Activated CD8-positive, alpha-beta memory T cell treated with anti-CD3 and anti-CD28 coated beads, Interleukin-2, amount 50 U/mL, for 48 hours (primary cell): ENCODE data around the gene DMRTB1.

Experiments used
- DNase-seq: peaks from one replicate; pipeline ENCODE4 v3.0.0-alpha.2; 2020

Gene DMRTB1

GRCh38 chr1:53465023-53465957 is 6.1 kb downstream of the DMRTB1 start:
- DNase-seq: no peak

DNA sequence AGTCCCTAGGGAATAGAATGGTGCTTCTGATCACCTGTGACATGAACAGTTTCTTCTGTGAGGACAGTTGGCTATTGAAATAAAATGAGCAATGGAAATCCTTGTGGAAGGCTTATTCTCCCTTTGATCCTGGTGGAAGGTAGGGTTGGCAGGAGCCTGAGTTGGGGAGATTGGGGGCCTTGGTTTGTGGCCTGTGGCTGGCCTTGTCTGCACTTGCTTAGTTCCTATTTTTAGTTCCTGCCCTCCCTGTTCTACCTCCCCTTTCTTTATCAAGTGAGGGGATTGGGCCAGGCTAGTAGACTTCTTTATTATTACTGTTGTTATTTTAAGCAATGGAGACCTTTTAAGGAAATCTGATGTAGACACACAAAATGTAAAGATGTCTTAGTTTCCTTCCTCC is 8.2 kb downstream of the DMRTB1 start:
- no peak for DNase-seq

GRCh38 chr1:53468374-53468773 is 9.2 kb downstream of the DMRTB1 start:
- no peak for DNase-seq

- no peak for DNase-seq
Observed at GRCh38 chr1:53469373-53469772, 10.2 kb downstream of the DMRTB1 start.

DNA sequence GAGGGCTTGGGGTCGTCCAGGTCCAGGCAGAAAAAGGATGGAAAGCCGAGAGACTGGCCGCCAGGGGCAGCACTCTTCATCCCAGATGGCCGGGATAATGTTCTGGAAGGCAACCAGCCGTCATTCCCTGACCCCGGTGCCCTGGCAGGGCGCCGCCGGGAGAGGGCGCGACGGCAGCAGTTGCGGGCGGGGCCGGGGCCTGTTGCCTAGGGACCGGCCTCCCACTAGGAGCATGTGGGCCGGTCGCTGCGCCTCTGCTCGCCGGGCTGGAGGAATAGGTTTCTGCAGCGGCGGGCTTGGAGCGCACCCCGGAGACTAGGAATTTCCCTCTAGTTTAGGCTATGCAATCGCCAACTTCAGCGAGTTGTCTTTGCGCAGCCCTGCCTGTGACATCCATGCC is 11.0 kb downstream of the DMRTB1 start:
- DNase-seq: no peak

DNA sequence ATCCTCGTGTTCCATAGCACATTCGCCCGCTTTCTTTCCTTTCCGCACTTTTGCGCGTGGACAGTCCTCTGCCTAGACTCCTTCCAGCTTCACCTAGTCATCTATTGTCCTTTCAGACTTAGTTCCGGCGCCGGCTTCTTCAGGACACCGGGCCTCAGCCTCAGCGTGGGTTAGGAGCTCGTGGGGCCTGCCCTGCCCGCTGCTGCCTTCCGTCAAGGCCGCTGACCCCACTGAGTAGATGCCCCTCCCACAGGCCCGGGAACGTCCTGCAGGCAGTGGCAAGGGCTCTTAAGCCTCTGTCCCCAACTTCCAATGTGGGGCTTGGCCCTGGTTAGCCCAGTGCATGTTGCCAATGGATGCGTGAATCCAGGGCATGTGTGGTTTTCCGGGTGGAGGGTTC is 11.4 kb downstream of the DMRTB1 start:
- DNase-seq: no peak

GRCh38 chr1:53471000-53471399 is 11.8 kb downstream of the DMRTB1 start:
- no peak for DNase-seq

DNA sequence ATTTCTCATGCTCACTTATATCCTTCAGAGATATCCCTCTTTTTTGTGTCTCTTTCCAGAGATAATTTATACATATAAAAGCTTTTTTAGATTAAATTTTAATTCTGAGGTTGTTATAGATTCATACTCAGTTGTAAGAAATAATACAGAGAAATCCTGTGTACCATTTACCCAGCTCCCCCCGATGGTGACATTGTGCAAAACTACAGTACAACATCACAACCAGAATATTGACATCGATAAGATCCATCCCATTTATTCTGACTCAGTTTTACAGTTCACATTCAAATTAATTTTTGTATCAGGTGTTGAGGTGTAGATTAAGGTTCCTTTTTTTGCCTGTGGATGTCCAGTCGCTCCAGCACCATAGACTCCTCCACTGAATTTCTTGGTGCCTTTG is 14.3 kb downstream of the DMRTB1 start:
- no peak for DNase-seq

DNA sequence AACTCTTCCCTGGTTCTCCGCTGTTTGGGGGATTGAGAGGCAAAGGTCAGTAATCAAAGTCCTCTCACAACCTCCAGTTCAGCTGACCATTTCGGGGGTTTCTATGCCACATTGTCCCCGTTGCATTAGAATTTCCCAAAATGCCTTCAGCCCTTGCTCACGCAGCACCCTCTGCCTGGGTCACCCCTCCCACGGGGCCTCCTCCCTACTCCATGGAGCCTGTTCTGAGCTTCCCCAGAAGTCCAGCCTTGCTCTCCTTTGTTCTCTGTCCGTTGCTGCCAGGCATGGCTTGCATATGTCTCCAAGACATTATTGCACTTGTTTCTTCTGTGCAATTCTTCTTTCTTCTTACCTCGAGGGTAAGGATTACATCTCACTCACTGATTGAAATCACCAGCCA is 16.5 kb downstream of the DMRTB1 start:
- no peak for DNase-seq

DNA sequence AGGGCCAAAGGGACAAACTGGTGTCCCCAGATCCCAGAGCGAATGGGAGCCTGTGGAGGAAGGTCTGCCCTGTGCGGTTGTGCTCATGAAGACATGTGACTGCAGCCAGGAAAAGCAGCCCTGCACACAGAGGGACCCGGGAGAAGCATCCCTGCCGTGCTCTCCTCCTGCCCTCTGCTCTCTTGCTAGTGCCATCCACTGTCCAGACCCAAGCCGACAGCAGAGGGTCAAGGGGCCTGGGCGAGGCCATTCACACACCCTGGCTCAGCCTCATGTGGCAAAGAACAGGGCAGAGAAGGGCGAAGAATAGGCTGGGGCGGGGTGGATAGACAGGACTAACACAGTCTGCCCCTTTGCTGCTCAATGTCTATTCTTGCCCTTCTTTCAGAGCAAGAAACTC is 17.4 kb downstream of the DMRTB1 start:
- DNase-seq: no peak

DNA sequence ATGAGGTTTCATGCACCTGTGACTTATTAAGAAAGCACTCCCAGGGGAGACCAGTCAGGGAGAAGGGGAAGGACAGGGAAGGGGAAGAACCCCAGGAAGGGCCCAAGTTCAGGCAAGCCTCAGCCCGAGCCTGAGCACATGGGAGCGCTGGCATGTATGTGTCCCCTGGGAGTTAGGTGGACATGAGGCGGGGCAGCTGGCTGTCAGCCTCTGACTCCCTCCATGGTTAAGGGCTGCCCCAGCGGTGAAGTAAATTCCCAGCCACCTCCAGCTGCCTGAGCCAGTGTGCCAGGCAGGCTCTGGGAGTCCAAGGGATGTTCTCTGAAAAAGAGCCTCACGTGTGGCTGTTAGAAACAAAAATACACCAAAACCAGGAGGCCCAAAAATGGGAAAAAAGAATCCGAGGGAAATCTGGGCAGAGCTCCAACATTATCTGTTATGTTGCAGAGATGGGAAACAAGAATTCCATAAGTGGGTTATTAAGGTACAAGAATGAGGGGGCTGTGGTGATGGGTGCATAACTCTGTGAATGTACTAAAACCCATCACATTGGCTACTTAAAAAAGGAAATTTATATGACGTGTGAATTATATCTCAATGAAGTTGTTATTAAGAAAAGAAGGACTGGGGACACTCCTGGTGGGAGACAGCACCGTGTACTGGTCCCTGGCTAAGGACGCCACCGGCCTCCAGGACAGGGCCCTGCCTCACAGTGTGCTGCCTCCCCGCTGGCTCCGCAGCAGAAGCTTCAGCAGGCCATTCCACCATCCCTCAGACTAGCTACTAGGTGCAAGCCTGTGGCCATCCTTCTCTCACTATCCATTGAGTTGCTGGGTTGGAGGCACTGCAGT is 18.7 kb downstream of the DMRTB1 start:
- no peak for DNase-seq

DNA sequence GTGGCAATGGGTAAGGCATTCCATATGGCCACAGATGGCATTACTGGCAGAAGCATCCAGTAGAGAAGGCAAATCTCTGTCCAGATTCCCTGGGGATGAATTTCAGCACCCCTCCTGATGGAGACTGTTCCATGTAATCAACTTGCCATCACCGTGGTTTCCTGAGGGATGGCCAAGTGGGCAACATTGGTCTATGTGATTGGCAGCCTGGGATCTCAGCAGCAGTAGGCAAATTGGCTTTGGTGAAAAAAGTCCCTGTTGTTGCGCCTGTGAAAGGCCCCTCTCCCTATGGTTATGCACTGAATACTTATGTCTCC is 19.3 kb downstream of the DMRTB1 start:
- no peak for DNase-seq

DNA sequence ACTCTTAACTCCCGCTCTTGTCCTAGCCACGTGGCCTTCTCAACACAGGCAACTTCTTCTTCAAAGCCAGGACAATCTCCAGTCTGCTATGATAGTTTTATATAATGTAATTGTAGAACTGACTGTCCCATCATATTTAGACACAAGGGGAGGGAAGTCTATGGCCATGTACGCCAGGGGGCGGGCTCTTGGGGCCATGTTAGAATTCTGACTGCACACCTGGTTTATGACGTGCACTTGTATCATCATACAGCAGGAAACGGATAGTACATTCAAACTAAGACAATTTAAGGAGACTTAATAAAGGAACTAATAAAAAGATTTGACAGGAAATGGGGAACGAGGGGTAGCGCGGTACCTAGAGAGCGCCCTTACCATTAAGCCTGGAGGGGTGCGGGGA is 21.5 kb downstream of the DMRTB1 start:
- no peak for DNase-seq

DNA sequence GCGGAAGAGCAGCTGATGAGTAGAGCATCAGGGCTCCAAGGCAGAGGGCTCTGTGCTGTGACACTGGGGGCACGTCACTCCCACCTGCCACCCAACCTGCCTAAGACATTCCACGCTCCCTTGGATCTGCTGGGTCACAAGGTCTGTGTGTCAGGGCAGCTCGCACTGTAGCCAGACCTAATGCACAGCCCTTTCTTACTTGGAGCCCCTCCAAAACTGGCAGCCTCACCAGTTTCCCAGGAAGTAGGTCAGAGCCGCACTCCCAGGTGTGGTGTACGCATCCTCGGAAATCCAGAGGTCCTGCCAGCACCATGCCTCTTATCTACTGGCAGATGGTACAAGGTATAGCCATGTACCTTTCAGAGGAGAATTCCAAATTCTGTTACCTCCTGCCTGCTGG is 22.3 kb downstream of the DMRTB1 start:
- DNase-seq: no peak

GRCh38 chr1:53482441-53483153 is 23.4 kb downstream of the DMRTB1 start:
- no peak for DNase-seq

GRCh38 chr1:53483170-53483569 is 24.0 kb downstream of the DMRTB1 start:
- DNase-seq: no peak

GRCh38 chr1:53483656-53484055 is 24.5 kb downstream of the DMRTB1 start:
- no peak for DNase-seq

- DNase-seq: no peak
Observed at GRCh38 chr1:53484705-53485477, 25.7 kb downstream of the DMRTB1 start.

DNA sequence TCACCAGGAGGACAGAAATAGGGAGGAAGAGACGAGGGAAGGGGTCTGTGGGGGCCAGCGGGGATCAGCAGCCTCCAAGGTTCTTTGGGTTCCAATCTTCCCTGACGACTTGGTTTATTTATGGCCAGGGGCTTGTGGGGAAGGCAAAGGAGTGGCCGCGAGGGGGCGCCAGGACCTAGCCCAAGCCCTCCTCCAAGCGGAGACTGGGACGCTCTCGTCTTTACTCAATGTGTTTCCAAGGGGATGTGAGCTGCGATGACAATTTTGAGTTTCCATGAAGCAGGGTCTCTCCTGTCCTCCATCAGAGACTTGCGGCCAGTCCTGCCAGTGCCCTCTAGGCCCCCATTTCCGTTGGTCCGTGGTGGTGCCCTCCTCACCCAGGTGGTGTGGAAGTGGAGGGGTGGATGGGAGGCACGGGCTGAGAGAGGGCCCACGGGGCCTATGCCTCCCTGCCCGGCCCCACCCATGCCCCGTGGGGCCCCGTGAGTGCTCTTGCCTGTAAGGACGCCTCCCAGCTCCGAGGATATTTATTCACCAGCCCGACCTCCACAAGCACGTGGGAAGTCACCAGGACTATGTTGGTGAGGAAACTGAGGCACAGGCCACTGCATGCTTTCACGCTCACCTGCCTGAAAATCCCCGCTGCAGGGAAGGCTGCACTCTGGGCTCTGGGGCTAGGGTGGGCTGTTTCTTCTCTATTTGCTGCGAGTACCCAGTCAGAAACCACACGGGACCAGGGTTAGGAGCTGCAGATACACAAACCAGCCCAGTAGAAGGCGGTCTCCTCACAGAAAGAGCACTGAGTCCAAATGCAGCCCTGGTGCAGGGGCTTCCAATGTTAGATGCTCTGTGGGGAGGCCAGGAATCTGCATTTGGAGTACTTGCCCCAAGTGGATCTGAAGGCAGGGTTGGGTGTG is 26.5 kb downstream of the DMRTB1 start:
- peak; percentile 91 for DNase-seq

DNA sequence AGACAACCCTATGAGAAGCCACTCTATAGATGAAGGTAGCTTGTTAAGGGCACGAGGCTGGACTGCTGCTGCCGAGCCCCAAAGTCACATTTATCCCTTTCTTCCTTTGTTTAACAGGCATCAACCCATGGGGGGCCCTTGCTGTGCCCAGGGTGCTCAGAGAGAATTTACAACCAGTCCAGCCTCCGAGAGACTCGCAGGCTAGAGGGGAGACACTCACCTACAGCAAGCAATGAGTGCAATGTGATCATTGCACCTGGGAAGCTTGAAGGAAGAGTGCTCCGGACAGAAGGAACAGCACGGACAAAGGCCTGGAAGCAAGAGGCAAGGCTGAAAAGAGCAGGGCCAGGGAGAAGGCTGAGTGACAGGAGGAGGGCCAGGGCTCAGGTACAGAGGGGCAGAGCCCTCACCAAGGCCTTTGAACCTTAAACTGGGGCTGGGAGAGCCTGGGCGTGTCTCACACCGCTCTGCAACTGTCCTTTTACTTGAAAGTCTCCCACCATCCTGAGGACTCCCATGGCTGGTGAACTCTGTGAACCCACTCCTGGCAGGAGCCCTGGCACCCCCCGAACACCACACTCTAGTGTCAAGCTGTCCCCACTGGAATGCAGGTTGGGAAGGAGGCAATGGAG is 27.3 kb downstream of the DMRTB1 start:
- no peak for DNase-seq

GRCh38 chr1:53490351-53490750 is 31.2 kb downstream of the DMRTB1 start:
- no peak for DNase-seq
